ENCODE data around the gene KBTBD7.
"Not testable (repeated sequence)": the region's sequence is repeated elsewhere in the genome, so short reads cannot be mapped to it uniquely, and the experiment has no call there.

Gene KBTBD7

GRCh38 chr13:41177616-41178015 lies 16.8 kb downstream of the KBTBD7 start:
- Histone ChIP-seq H3K36me3 (ENCODE audit: control insufficient read depth, insufficient read depth, low read length) (no peaks in the 10 kb centered on the region), H3K4me1 (ENCODE audit: control insufficient read depth, low read depth, low read length) (no peaks in the 10 kb centered on the region), H3K79me1 (ENCODE audit: low read length) (no peaks in the 10 kb centered on the region), H3K4me3 (ENCODE audit: low read length) (no peak overlapping the region), H2BK15ac (replicated peaks; ENCODE audit: low read depth) (no peak overlapping the region), H3K4ac (ENCODE audit: low read depth, low read length) (no peak overlapping the region), H2AK5ac (ENCODE audit: low read length) (no peak overlapping the region), H3K27me3 (ENCODE audit: insufficient read depth, low read length, poor library complexity) (no peaks in the 10 kb centered on the region), H4K5ac (ENCODE audit: low read length) (no peak overlapping the region), H3K18ac (ENCODE audit: low read length) (no peak overlapping the region), H2BK120ac (ENCODE audit: low read depth, low read length) (no peak overlapping the region), H3K9ac (ENCODE audit: low read length) (no peak overlapping the region), H2BK5ac (ENCODE audit: low read length) (no peak overlapping the region), H3K23ac (ENCODE audit: low read length) (no peak overlapping the region), H3K79me2 (ENCODE audit: control insufficient read depth, insufficient read depth, low read length) (no peaks in the 10 kb centered on the region), H3K4me2 (ENCODE audit: low read length) (no peak overlapping the region), H3K27ac (ENCODE audit: low read depth, low read length) (no peak overlapping the region), H3K56ac (ENCODE audit: low read length) (no peak overlapping the region), H4K8ac (ENCODE audit: low read depth, low read length) (no peak overlapping the region)
- DNase-seq: no peak
- WGBS (ENCODE audit: extremely low coverage, insufficient coverage, low lambda C conversion rate): no CpG with 5 or more reads among the region's 2 CpGs

GRCh38 chr13:41175576-41175975 lies 18.8 kb downstream of the KBTBD7 start:
- H3K4ac ChIP-seq (ENCODE audit: low read depth, low read length); H3K79me1 ChIP-seq (ENCODE audit: low read length); H2BK120ac ChIP-seq (ENCODE audit: low read depth, low read length); H3K36me3 ChIP-seq (ENCODE audit: control insufficient read depth, insufficient read depth, low read length); H2AK5ac ChIP-seq (ENCODE audit: low read length); H4K8ac ChIP-seq (ENCODE audit: low read depth, low read length); H2BK15ac ChIP-seq (replicated peaks; ENCODE audit: low read depth); H4K5ac ChIP-seq (ENCODE audit: low read length); H3K9ac ChIP-seq (ENCODE audit: low read length); H2BK5ac ChIP-seq (ENCODE audit: low read length); H3K4me2 ChIP-seq (ENCODE audit: low read length); H3K4me3 ChIP-seq (ENCODE audit: low read length); H3K18ac ChIP-seq (ENCODE audit: low read length); H3K27me3 ChIP-seq (ENCODE audit: insufficient read depth, low read length, poor library complexity); H3K4me1 ChIP-seq (ENCODE audit: control insufficient read depth, low read depth, low read length); H3K23ac ChIP-seq (ENCODE audit: low read length); H3K27ac ChIP-seq (ENCODE audit: low read depth, low read length); H3K56ac ChIP-seq (ENCODE audit: low read length); H3K79me2 ChIP-seq (ENCODE audit: control insufficient read depth, insufficient read depth, low read length); DNase-seq: not testable (repeated sequence)
- no CpG with 5 or more reads among the region's 8 CpGs for WGBS (ENCODE audit: extremely low coverage, insufficient coverage, low lambda C conversion rate)

GRCh38 chr13:41162151-41162550 lies 32.2 kb downstream of the KBTBD7 start:
- H2BK120ac ChIP-seq (ENCODE audit: low read depth, low read length): no peak overlapping the region
- no peak overlapping the region for H3K27ac ChIP-seq (ENCODE audit: low read depth, low read length)
- H2AK5ac ChIP-seq (ENCODE audit: low read length): no peak overlapping the region
- H3K23ac ChIP-seq (ENCODE audit: low read length): no peak overlapping the region
- no peak overlapping the region for H3K4ac ChIP-seq (ENCODE audit: low read depth, low read length)
- no peak overlapping the region for H3K9ac ChIP-seq (ENCODE audit: low read length)
- DNase-seq: no peak
- no peak overlapping the region for H3K18ac ChIP-seq (ENCODE audit: low read length)
- no peak overlapping the region for H3K4me3 ChIP-seq (ENCODE audit: low read length)
- no peaks in the 10 kb centered on the region for H3K4me1 ChIP-seq (ENCODE audit: control insufficient read depth, low read depth, low read length)
- no peak overlapping the region for H3K4me2 ChIP-seq (ENCODE audit: low read length)
- no peak overlapping the region for H4K8ac ChIP-seq (ENCODE audit: low read depth, low read length)
- no CpG with 5 or more reads among the region's 3 CpGs for WGBS (ENCODE audit: extremely low coverage, insufficient coverage, low lambda C conversion rate)
- H3K79me1 ChIP-seq (ENCODE audit: low read length): no peaks in the 10 kb centered on the region
- H3K36me3 ChIP-seq (ENCODE audit: control insufficient read depth, insufficient read depth, low read length): no peaks in the 10 kb centered on the region
- no peak overlapping the region for H2BK15ac ChIP-seq (replicated peaks; ENCODE audit: low read depth)
- no peak overlapping the region for H3K56ac ChIP-seq (ENCODE audit: low read length)
- no peaks in the 10 kb centered on the region for H3K79me2 ChIP-seq (ENCODE audit: control insufficient read depth, insufficient read depth, low read length)
- no peak overlapping the region for H2BK5ac ChIP-seq (ENCODE audit: low read length)
- no peak overlapping the region for H4K5ac ChIP-seq (ENCODE audit: low read length)
- no peaks in the 10 kb centered on the region for H3K27me3 ChIP-seq (ENCODE audit: insufficient read depth, low read length, poor library complexity)

- Histone ChIP-seq H3K79me1 (ENCODE audit: low read length) (no peaks in the 10 kb centered on the region), H4K8ac (ENCODE audit: low read depth, low read length) (no peak overlapping the region), H3K79me2 (ENCODE audit: control insufficient read depth, insufficient read depth, low read length) (no peaks in the 10 kb centered on the region), H3K4me2 (ENCODE audit: low read length) (no peak overlapping the region), H2BK120ac (ENCODE audit: low read depth, low read length) (no peak overlapping the region), H3K18ac (ENCODE audit: low read length) (no peak overlapping the region), H2AK5ac (ENCODE audit: low read length) (no peak overlapping the region), H3K27ac (ENCODE audit: low read depth, low read length) (no peak overlapping the region), H3K9ac (ENCODE audit: low read length) (no peak overlapping the region), H3K4me3 (ENCODE audit: low read length) (no peak overlapping the region), H3K23ac (ENCODE audit: low read length) (no peak overlapping the region), H3K56ac (ENCODE audit: low read length) (no peak overlapping the region), H2BK15ac (replicated peaks; ENCODE audit: low read depth) (no peak overlapping the region), H2BK5ac (ENCODE audit: low read length) (no peak overlapping the region), H3K27me3 (ENCODE audit: insufficient read depth, low read length, poor library complexity) (no peaks in the 10 kb centered on the region), H3K36me3 (ENCODE audit: control insufficient read depth, insufficient read depth, low read length) (no peaks in the 10 kb centered on the region), H3K4ac (ENCODE audit: low read depth, low read length) (no peak overlapping the region), H3K4me1 (ENCODE audit: control insufficient read depth, low read depth, low read length) (no peaks in the 10 kb centered on the region), H4K5ac (ENCODE audit: low read length) (no peak overlapping the region)
- DNase-seq: no peak
Observed at GRCh38 chr13:41159174-41159573, 35.2 kb downstream of the KBTBD7 start.

GRCh38 chr13:41157048-41157717 lies 37.2 kb downstream of the KBTBD7 start:
- Histone ChIP-seq H2BK15ac (replicated peaks; ENCODE audit: low read depth) (no peak overlapping the region), H3K27ac (ENCODE audit: low read depth, low read length) (no peak overlapping the region), H3K79me2 (ENCODE audit: control insufficient read depth, insufficient read depth, low read length) (no peaks in the 10 kb centered on the region), H4K8ac (ENCODE audit: low read depth, low read length) (no peak overlapping the region), H3K9ac (ENCODE audit: low read length) (no peak overlapping the region), H3K56ac (ENCODE audit: low read length) (no peak overlapping the region), H3K4me1 (ENCODE audit: control insufficient read depth, low read depth, low read length) (no peaks in the 10 kb centered on the region), H3K79me1 (ENCODE audit: low read length) (no peaks in the 10 kb centered on the region), H3K4ac (ENCODE audit: low read depth, low read length) (no peak overlapping the region), H4K5ac (ENCODE audit: low read length) (no peak overlapping the region), H3K4me2 (ENCODE audit: low read length) (no peak overlapping the region), H3K23ac (ENCODE audit: low read length) (no peak overlapping the region), H3K18ac (ENCODE audit: low read length) (no peak overlapping the region), H2BK5ac (ENCODE audit: low read length) (no peak overlapping the region), H3K27me3 (ENCODE audit: insufficient read depth, low read length, poor library complexity) (no peaks in the 10 kb centered on the region), H2AK5ac (ENCODE audit: low read length) (no peak overlapping the region), H2BK120ac (ENCODE audit: low read depth, low read length) (no peak overlapping the region), H3K36me3 (ENCODE audit: control insufficient read depth, insufficient read depth, low read length) (no peaks in the 10 kb centered on the region), H3K4me3 (ENCODE audit: low read length) (no peak overlapping the region)
- no CpG with 5 or more reads among the region's 4 CpGs for WGBS (ENCODE audit: extremely low coverage, insufficient coverage, low lambda C conversion rate)
- DNase-seq: no peak

- Histone ChIP-seq H3K79me1 (ENCODE audit: low read length) (no peaks in the 10 kb centered on the region), H3K4me2 (ENCODE audit: low read length) (no peak overlapping the region), H3K27ac (ENCODE audit: low read depth, low read length) (no peak overlapping the region), H4K5ac (ENCODE audit: low read length) (no peak overlapping the region), H3K56ac (ENCODE audit: low read length) (no peak overlapping the region), H3K4ac (ENCODE audit: low read depth, low read length) (no peak overlapping the region), H3K27me3 (ENCODE audit: insufficient read depth, low read length, poor library complexity) (no peaks in the 10 kb centered on the region), H2BK5ac (ENCODE audit: low read length) (no peak overlapping the region), H3K9ac (ENCODE audit: low read length) (no peak overlapping the region), H3K4me3 (ENCODE audit: low read length) (no peak overlapping the region), H2AK5ac (ENCODE audit: low read length) (no peak overlapping the region), H3K79me2 (ENCODE audit: control insufficient read depth, insufficient read depth, low read length) (no peaks in the 10 kb centered on the region), H3K18ac (ENCODE audit: low read length) (no peak overlapping the region), H3K4me1 (ENCODE audit: control insufficient read depth, low read depth, low read length) (no peaks in the 10 kb centered on the region), H3K36me3 (ENCODE audit: control insufficient read depth, insufficient read depth, low read length) (no peaks in the 10 kb centered on the region), H2BK120ac (ENCODE audit: low read depth, low read length) (no peak overlapping the region), H4K8ac (ENCODE audit: low read depth, low read length) (no peak overlapping the region), H2BK15ac (replicated peaks; ENCODE audit: low read depth) (no peak overlapping the region), H3K23ac (ENCODE audit: low read length) (no peak overlapping the region)
- no peak for DNase-seq
- WGBS (ENCODE audit: extremely low coverage, insufficient coverage, low lambda C conversion rate): no CpG with 5 or more reads among the region's 2 CpGs
Observed at GRCh38 chr13:41156620-41157019, 37.7 kb downstream of the KBTBD7 start.

Measured in mesendoderm (in vitro differentiated cells).